Pons (tissue), 1 donor: ENCODE results near the gene TPST1.
"Not testable (repeated sequence)": the region's sequence is repeated elsewhere in the genome, so short reads cannot be mapped to it uniquely, and the experiment has no call there.

ENCODE experiments used
- DNase-seq: peaks from one replicate; pipeline ENCODE4 v3.0.0-alpha.2; 2016; ENCODE audit warnings: low spot score

The TPST1 gene

GRCh38 chr7:66283003-66283920 lies 78.1 kb downstream of the TPST1 start:
- no peak for DNase-seq

GRCh38 chr7:66296001-66296521 lies 90.9 kb downstream of the TPST1 start:
- DNase-seq = no peak

- no peak for DNase-seq
Measured at GRCh38 chr7:66296557-66296956, 91.4 kb downstream of the TPST1 start.

- no peak for DNase-seq
Measured at GRCh38 chr7:66297579-66297978, 92.4 kb downstream of the TPST1 start.

GRCh38 chr7:66301249-66301648 lies 96.1 kb downstream of the TPST1 start:
- DNase-seq = no peak

GRCh38 chr7:66301737-66302136 lies 96.6 kb downstream of the TPST1 start:
- no peak for DNase-seq

- DNase-seq = no peak
Measured at GRCh38 chr7:66303454-66304155, 98.5 kb downstream of the TPST1 start.

GRCh38 chr7:66304536-66304935 lies 99.4 kb downstream of the TPST1 start:
- DNase-seq = no peak

- DNase-seq = no peak
Measured at GRCh38 chr7:66306243-66306642, 101.1 kb downstream of the TPST1 start.

- DNase-seq = no peak
Measured at GRCh38 chr7:66307591-66308215, 102.6 kb downstream of the TPST1 start.

- no peak for DNase-seq
Measured at GRCh38 chr7:66308411-66308810, 103.3 kb downstream of the TPST1 start.

GRCh38 chr7:66310620-66311019 lies 105.5 kb downstream of the TPST1 start:
- DNase-seq = no peak

- DNase-seq = no peak
Measured at GRCh38 chr7:66313886-66314568, 108.9 kb downstream of the TPST1 start.

- no peak for DNase-seq
Measured at GRCh38 chr7:66315192-66315591, 110.1 kb downstream of the TPST1 start.

GRCh38 chr7:66319407-66319979 lies 114.4 kb downstream of the TPST1 start:
- no peak for DNase-seq

GRCh38 chr7:66321283-66321682 lies 116.1 kb downstream of the TPST1 start:
- DNase-seq = no peak

- no peak for DNase-seq
Measured at GRCh38 chr7:66323114-66323796, 118.1 kb downstream of the TPST1 start.

- DNase-seq = not testable (repeated sequence)
Measured at GRCh38 chr7:66324985-66325384, 119.9 kb downstream of the TPST1 start.

GRCh38 chr7:66326501-66327215 lies 121.5 kb downstream of the TPST1 start:
- no peak for DNase-seq

GRCh38 chr7:66330961-66331360 lies 125.8 kb downstream of the TPST1 start:
- peak; percentile 48 for DNase-seq
